HEK293 (cell line): ENCODE data around the gene TTLL5.

Experiments
- CTCF ChIA-PET: fragments of 350-600 bp; formaldehyde crosslinking; extraction: SDS; loops from one replicate; lab custom pipeline; 2021; ENCODE audit warnings: antibody characterized with exemption; lab: Yijun Ruan, JAX
- POLR2A ChIA-PET: fragments of 300-600 bp; formaldehyde crosslinking; extraction: SDS; loops from one replicate; lab custom pipeline; 2020; ENCODE audit warnings: antibody characterized with exemption, inconsistent platforms; lab: Yijun Ruan, JAX
- H3K27ac ChIP-seq: fragments of 200-500 bp; sonication (Bioruptor generic); 2 replicates; pipeline ENCODE4 v1.5.1; 2014; ENCODE audit warnings: low read depth, low read length, control low read depth, inconsistent platforms; ENCODE audit errors: extremely low read depth
- H3K36me3 ChIP-seq, 2 experiments: fragments of 200-500 bp in 1 of 2; sonication (Bioruptor generic) in 1 of 2; 1 replicate in 1 of 2; 2 replicates in 1 of 2; pipeline ENCODE4 v1.5.1; 2014 to 2017; ENCODE audit warnings: inconsistent platforms in 2 of 2, low read length in 2 of 2; ENCODE audit not compliant: control insufficient read depth in 2 of 2, insufficient read depth in 1 of 2
- H3K4me1 ChIP-seq: fragments of 200-500 bp; sonication (Bioruptor generic); 2 replicates; pipeline ENCODE4 v1.5.1; 2014; ENCODE audit warnings: mild to moderate bottlenecking, low read length, inconsistent platforms; ENCODE audit not compliant: control insufficient read depth, insufficient read depth
- H3K4me3 ChIP-seq: 2 replicates; pipeline ENCODE4 v1.5.1; 2011; ENCODE audit warnings: low read depth, mild to moderate bottlenecking, control low read depth, low read length, moderate library complexity
- H3K9me3 ChIP-seq: fragments of 200-500 bp; sonication (Bioruptor generic); 2 replicates; pipeline ENCODE4 v1.5.1; 2014; ENCODE audit warnings: low read depth, low read length, inconsistent platforms; ENCODE audit not compliant: control insufficient read depth, insufficient read depth
- KLF10 ChIP-seq: fragments of 450-650 bp; IDR thresholded peaks from 2 replicates; pipeline ENCODE4 v1.5.1; 2018; ENCODE audit warnings: missing biosample characterization, mild to moderate bottlenecking, missing genetic modification characterization
- KLF16 ChIP-seq: fragments of 450-650 bp; formaldehyde crosslinking; IDR thresholded peaks from 2 replicates; pipeline ENCODE4 v1.5.1; 2017; ENCODE audit warnings: missing biosample characterization, missing genetic modification characterization
- PRDM10 ChIP-seq: fragments of 450-650 bp; formaldehyde crosslinking; IDR thresholded peaks from 2 replicates; pipeline ENCODE4 v1.5.1; 2016; ENCODE audit warnings: missing biosample characterization, missing genetic modification characterization
- REPIN1 ChIP-seq: fragments of 450-650 bp; formaldehyde crosslinking; IDR thresholded peaks from 2 replicates; pipeline ENCODE4 v1.5.1; 2017; ENCODE audit warnings: missing biosample characterization, missing genetic modification characterization, low read depth
- SETDB1 ChIP-seq: IDR thresholded peaks from one replicate; pipeline ENCODE4 v1.6.1; 2017; ENCODE audit warnings: mild to moderate bottlenecking, low read length, moderate library complexity, mixed read lengths; ENCODE audit not compliant: insufficient read length
- ZBTB26 ChIP-seq: fragments of 450-650 bp; formaldehyde crosslinking; optimal IDR thresholded peaks from 2 replicates; pipeline ENCODE3; 2016; ENCODE audit warnings: missing biosample characterization, mild to moderate bottlenecking, missing genetic modification characterization
- ZBTB48 ChIP-seq: fragments of 450-650 bp; formaldehyde crosslinking; IDR thresholded peaks from 2 replicates; pipeline ENCODE4 v1.5.1; 2016; ENCODE audit warnings: missing biosample characterization, missing genetic modification characterization
- ZFP69B ChIP-seq: fragments of 450-650 bp; formaldehyde crosslinking; IDR thresholded peaks from 2 replicates; pipeline ENCODE4 v1.5.1; 2016; ENCODE audit warnings: missing biosample characterization, missing genetic modification characterization
- ZNF10 ChIP-seq: fragments of 450-650 bp; formaldehyde crosslinking; IDR thresholded peaks from 2 replicates; pipeline ENCODE4 v1.5.1; 2017; ENCODE audit warnings: missing biosample characterization, missing genetic modification characterization
- ZNF335 ChIP-seq: fragments of 450-650 bp; formaldehyde crosslinking; conservative IDR thresholded peaks from 2 replicates; pipeline ENCODE4 v1.5.1; 2016; ENCODE audit warnings: missing biosample characterization, missing genetic modification characterization
- ZNF366 ChIP-seq: fragments of 450-650 bp; formaldehyde crosslinking; conservative IDR thresholded peaks from 2 replicates; pipeline ENCODE4 v1.5.1; 2016; ENCODE audit warnings: missing biosample characterization, missing genetic modification characterization
- ZNF473 ChIP-seq: fragments of 450-650 bp; formaldehyde crosslinking; IDR thresholded peaks from 2 replicates; pipeline ENCODE4 v1.5.1; 2017; ENCODE audit warnings: missing biosample characterization, missing genetic modification characterization
- ZNF514 ChIP-seq: fragments of 450-650 bp; formaldehyde crosslinking; IDR thresholded peaks from 2 replicates; pipeline ENCODE4 v1.5.1; 2016; ENCODE audit warnings: missing biosample characterization, missing genetic modification characterization
- ZNF785 ChIP-seq: fragments of 450-650 bp; formaldehyde crosslinking; IDR thresholded peaks from 2 replicates; pipeline ENCODE4 v1.5.1; 2016; ENCODE audit warnings: missing biosample characterization, missing genetic modification characterization
- ZNF791 ChIP-seq: fragments of 450-650 bp; formaldehyde crosslinking; IDR thresholded peaks from 2 replicates; pipeline ENCODE4 v1.5.1; 2016; ENCODE audit warnings: missing biosample characterization, missing genetic modification characterization
- ZSCAN23 ChIP-seq: fragments of 450-650 bp; formaldehyde crosslinking; IDR thresholded peaks from 2 replicates; pipeline ENCODE4 v1.5.1; 2016; ENCODE audit warnings: missing biosample characterization, missing genetic modification characterization
- TF ChIP-seq, protein P1 (sequence below): fragments of 450-650 bp; IDR thresholded peaks from 2 replicates; pipeline ENCODE4 v1.5.1; 2018; ENCODE audit warnings: missing biosample characterization, mild to moderate bottlenecking, missing genetic modification characterization
- TF ChIP-seq, protein P2 (sequence below): fragments of 450-650 bp; formaldehyde crosslinking; IDR thresholded peaks from 2 replicates; pipeline ENCODE4 v1.5.0; 2017; ENCODE audit warnings: missing biosample characterization, missing genetic modification characterization, borderline replicate concordance
- TF ChIP-seq, protein P3 (sequence below): fragments of 450-650 bp; formaldehyde crosslinking; IDR thresholded peaks from 2 replicates; pipeline ENCODE4 v1.5.1; 2016; ENCODE audit warnings: missing biosample characterization, missing genetic modification characterization

Gene TTLL5

GRCh38 chr14:75648066-75648838 lies 12.8 kb upstream of the TTLL5 start (continued):
- TF ChIP-seq PRDM10 (tag by site-specific recombination) (peak; percentile 79), ZBTB26 (tag by site-specific recombination) (no peak), ZNF785 (no peak), ZNF366 (peak; percentile 50; the same call in 1 of the 2 replicates), ZNF335 (tag by site-specific recombination) (0 out of 2 replicates have a peak, but pooled peaks have one; percentile 11), ZNF10 (tag by site-specific recombination) (0 out of 2 replicates have a peak, but pooled peaks have one; percentile 38), ZFP69B (peak; percentile 94)
- TF ChIP-seq, protein P1, sequence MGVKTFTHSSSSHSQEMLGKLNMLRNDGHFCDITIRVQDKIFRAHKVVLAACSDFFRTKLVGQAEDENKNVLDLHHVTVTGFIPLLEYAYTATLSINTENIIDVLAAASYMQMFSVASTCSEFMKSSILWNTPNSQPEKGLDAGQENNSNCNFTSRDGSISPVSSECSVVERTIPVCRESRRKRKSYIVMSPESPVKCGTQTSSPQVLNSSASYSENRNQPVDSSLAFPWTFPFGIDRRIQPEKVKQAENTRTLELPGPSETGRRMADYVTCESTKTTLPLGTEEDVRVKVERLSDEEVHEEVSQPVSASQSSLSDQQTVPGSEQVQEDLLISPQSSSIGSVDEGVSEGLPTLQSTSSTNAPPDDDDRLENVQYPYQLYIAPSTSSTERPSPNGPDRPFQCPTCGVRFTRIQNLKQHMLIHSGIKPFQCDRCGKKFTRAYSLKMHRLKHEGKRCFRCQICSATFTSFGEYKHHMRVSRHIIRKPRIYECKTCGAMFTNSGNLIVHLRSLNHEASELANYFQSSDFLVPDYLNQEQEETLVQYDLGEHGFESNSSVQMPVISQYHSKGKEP, result 0 out of 2 replicates have a peak, but pooled peaks have one; percentile 5
- TF ChIP-seq, protein P2, sequence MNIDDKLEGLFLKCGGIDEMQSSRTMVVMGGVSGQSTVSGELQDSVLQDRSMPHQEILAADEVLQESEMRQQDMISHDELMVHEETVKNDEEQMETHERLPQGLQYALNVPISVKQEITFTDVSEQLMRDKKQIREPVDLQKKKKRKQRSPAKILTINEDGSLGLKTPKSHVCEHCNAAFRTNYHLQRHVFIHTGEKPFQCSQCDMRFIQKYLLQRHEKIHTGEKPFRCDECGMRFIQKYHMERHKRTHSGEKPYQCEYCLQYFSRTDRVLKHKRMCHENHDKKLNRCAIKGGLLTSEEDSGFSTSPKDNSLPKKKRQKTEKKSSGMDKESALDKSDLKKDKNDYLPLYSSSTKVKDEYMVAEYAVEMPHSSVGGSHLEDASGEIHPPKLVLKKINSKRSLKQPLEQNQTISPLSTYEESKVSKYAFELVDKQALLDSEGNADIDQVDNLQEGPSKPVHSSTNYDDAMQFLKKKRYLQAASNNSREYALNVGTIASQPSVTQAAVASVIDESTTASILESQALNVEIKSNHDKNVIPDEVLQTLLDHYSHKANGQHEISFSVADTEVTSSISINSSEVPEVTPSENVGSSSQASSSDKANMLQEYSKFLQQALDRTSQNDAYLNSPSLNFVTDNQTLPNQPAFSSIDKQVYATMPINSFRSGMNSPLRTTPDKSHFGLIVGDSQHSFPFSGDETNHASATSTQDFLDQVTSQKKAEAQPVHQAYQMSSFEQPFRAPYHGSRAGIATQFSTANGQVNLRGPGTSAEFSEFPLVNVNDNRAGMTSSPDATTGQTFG (tag by site-specific recombination), result no peak
- TF ChIP-seq, protein P3, sequence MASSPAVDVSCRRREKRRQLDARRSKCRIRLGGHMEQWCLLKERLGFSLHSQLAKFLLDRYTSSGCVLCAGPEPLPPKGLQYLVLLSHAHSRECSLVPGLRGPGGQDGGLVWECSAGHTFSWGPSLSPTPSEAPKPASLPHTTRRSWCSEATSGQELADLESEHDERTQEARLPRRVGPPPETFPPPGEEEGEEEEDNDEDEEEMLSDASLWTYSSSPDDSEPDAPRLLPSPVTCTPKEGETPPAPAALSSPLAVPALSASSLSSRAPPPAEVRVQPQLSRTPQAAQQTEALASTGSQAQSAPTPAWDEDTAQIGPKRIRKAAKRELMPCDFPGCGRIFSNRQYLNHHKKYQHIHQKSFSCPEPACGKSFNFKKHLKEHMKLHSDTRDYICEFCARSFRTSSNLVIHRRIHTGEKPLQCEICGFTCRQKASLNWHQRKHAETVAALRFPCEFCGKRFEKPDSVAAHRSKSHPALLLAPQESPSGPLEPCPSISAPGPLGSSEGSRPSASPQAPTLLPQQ (tag by site-specific recombination), result peak; percentile 96
- TF ChIP-seq, all 188 proteins: peak for 18

GRCh38 chr14:75649337-75649736 lies 11.7 kb upstream of the TTLL5 start:
- TF ChIP-seq ZNF473 (no peak), ZSCAN23 (no peak), ZNF791 (tag by site-specific recombination) (no peak), REPIN1 (tag by site-specific recombination) (no peak), ZBTB48 (no peak), ZNF514 (no peak), ZNF785 (no peak), SETDB1 (no peak), KLF10 (no peak), KLF16 (tag by site-specific recombination) (no peak)
- H3K27ac ChIP-seq, result no peak overlapping the region
- no peak overlapping the region for H3K4me3 ChIP-seq
- peaks cover 17 to 46% of the 10 kb centered on the region in 2 experiments for H3K36me3 ChIP-seq
- ChIA-PET CTCF (interaction anchor here (0.6 to 13.9 kb wide), 5 partner anchors 9 to 246 kb away, joined by 3 to 266 read pairs (median 3); partner anchors contain the start of gene FLVCR2), POLR2A (interaction anchor here (1.0 to 2.1 kb wide), 3 partner anchors 11 to 72 kb away, joined by 6 to 10 read pairs (median 6); partner anchors contain the start of genes ERG28, FLVCR2 and TTLL5)
- H3K4me1 ChIP-seq, result peaks cover 9% of the 10 kb centered on the region
- H3K9me3 ChIP-seq, result no peaks in the 10 kb centered on the region
